OCI-LY7 (cell line): ENCODE measurements around the gene FLNB. TPM values are rescaled to one million over a fixed set of nuclear protein-coding genes. Genes with fewer than 3 reads are reported as not detected.

Source experiments
- BruUV-seq: library from RNA; stranded (reverse); fragments of 400-500 nt; replicated peaks from 2 replicates; lab custom pipeline; 2021; lab: Mats Ljungman, UMichigan
- CTCF ChIA-PET: fragments of 300-600 bp; sonication (Branson Sonifier 250); formaldehyde crosslinking; loops from one replicate; lab custom pipeline; 2022; ENCODE audit warnings: antibody characterized with exemption; ENCODE audit not compliant: unreplicated experiment; lab: Charles Lee
- POLR2A ChIA-PET: fragments of 300-600 bp; sonication (Branson Sonifier 250); formaldehyde crosslinking; loops from one replicate; lab custom pipeline; 2022; ENCODE audit warnings: antibody characterized with exemption; lab: Charles Lee
- DNase-seq: peaks from one replicate; pipeline ENCODE4 v3.0.0-alpha.2; 2015; ENCODE audit warnings: low spot score
- H2AFZ ChIP-seq: fragments of 200-600 bp; sonication (generic), shearing (Covaris generic); 2 replicates; pipeline ENCODE4 v1.6.1; 2014; ENCODE audit warnings: mild to moderate bottlenecking, antibody characterized with exemption, low read length, moderate library complexity
- H3K27ac ChIP-seq: fragments of 200-600 bp; sonication (generic); 2 replicates; pipeline ENCODE4 v1.5.1; 2014; ENCODE audit warnings: mixed run types, low read depth, mild to moderate bottlenecking, moderate library complexity, low read length, inconsistent platforms; ENCODE audit not compliant: poor library complexity, severe bottlenecking
- H3K36me3 ChIP-seq: fragments of 200-600 bp; sonication (generic); 2 replicates; pipeline ENCODE4 v1.6.1; 2014; ENCODE audit warnings: mild to moderate bottlenecking, antibody characterized with exemption, low read length, moderate library complexity, mixed read lengths; ENCODE audit not compliant: insufficient read depth
- H3K4me1 ChIP-seq: fragments of 200-600 bp; sonication (generic); 2 replicates; pipeline ENCODE4 v1.5.1; 2014; ENCODE audit warnings: mild to moderate bottlenecking, low read length; ENCODE audit not compliant: insufficient read depth, poor library complexity, severe bottlenecking
- H3K4me2 ChIP-seq: fragments of 200-600 bp; sonication (generic); 2 replicates; pipeline ENCODE4 v1.6.1; 2014; ENCODE audit warnings: mild to moderate bottlenecking, low read length
- H3K4me3 ChIP-seq: fragments of 200-600 bp; sonication (generic); 2 replicates; pipeline ENCODE4 v1.5.1; 2014; ENCODE audit warnings: mild to moderate bottlenecking, low read depth, low read length; ENCODE audit not compliant: poor library complexity, severe bottlenecking
- H3K79me2 ChIP-seq: fragments of 200-600 bp; sonication (generic); 2 replicates; pipeline ENCODE4 v1.6.1; 2016; ENCODE audit warnings: low read depth, mild to moderate bottlenecking, low read length, moderate library complexity, mixed read lengths; ENCODE audit not compliant: insufficient read depth
- H3K9me2 ChIP-seq: fragments of 200-600 bp; sonication (generic); 2 replicates; pipeline ENCODE4 v1.6.1; 2016; ENCODE audit warnings: mild to moderate bottlenecking, low read length, mixed read lengths; ENCODE audit not compliant: insufficient read depth
- H3K9me3 ChIP-seq: fragments of 200-600 bp; sonication (generic); 2 replicates; pipeline ENCODE4 v1.6.1; 2014; ENCODE audit warnings: mild to moderate bottlenecking, mixed run types, low read length, mixed read lengths
- H4K20me1 ChIP-seq: fragments of 200-600 bp; sonication (generic); 2 replicates; pipeline ENCODE4 v1.6.1; 2014; ENCODE audit warnings: mild to moderate bottlenecking, antibody characterized with exemption, low read length, moderate library complexity, mixed read lengths; ENCODE audit not compliant: insufficient read depth
- CTCF ChIP-seq: fragments of 200-600 bp; sonication (generic); conservative IDR thresholded peaks from 2 replicates; pipeline ENCODE4 v1.5.1; 2014; ENCODE audit warnings: mild to moderate bottlenecking, antibody characterized with exemption, low read length, moderate library complexity, mixed read lengths
- EZH2phosphoT487 ChIP-seq: fragments of 200-600 bp; sonication (generic); IDR thresholded peaks from 2 replicates; pipeline ENCODE4 v1.6.1; 2018; ENCODE audit warnings: low read depth, borderline replicate concordance, mild to moderate bottlenecking, mixed run types, antibody characterized with exemption, low read length, moderate library complexity, mixed read lengths
- intact Hi-C: fragments of 100-400 bp; cut with micrococcal nuclease; formaldehyde crosslinking; loops from one replicate; pipeline ENCODE4 v1.10.0; 2022; ENCODE audit not compliant: unreplicated experiment
- total RNA-seq, 2 experiments: library from RNA; depleted of rRNA in 1 of 2; stranded (reverse); fragments of >200 nt in 1 of 2; shearing (Covaris generic) in 1 of 2; gene quantifications; 2 replicates each; pipeline ENCODE4 v1.2.3, GENCODE V29; 2014 to 2022

The FLNB gene
- total RNA-seq, 2 experiments from 2014 or later, result 29.9 to 39.1 TPM

- Histone ChIP-seq H3K4me1 (no peaks in the 10 kb centered on the region), H3K27ac (no peak overlapping the region), H3K4me2 (no peak overlapping the region), H4K20me1 (no peaks in the 10 kb centered on the region), H3K9me3 (no peaks in the 10 kb centered on the region), H3K36me3 (no peaks in the 10 kb centered on the region), H3K79me2 (no peaks in the 10 kb centered on the region), H3K4me3 (no peak overlapping the region), H2AFZ (no peak overlapping the region), H3K9me2 (no peaks in the 10 kb centered on the region)
- ChIA-PET POLR2A (interaction anchor here (1.0 to 1.7 kb wide), 4 partner anchors 28 to 117 kb away, joined by 3 to 7 read pairs (median 4); partner anchors contain the start of genes HTD2 and RPP14), CTCF (interaction anchor here (1.7 to 1.8 kb wide), 2 partner anchors 28 to 50 kb away, joined by 5 to 10 read pairs; partner anchors contain the start of gene ABHD6)
- BruUV-seq, result no TSS peak
- intact Hi-C loops, result loop anchor here (5.0 to 10.0 kb wide), 2 partner anchors 48 to 446 kb away; partner anchors contain the start of gene ABHD6
- no peak for TF ChIP-seq EZH2phosphoT487
- TF ChIP-seq CTCF, result no peak
- DNase-seq, result no peak
Measured at GRCh38 chr3:58188921-58189451, 180.8 kb downstream of the FLNB start.

- Histone ChIP-seq H3K79me2 (no peaks in the 10 kb centered on the region), H3K9me2 (no peaks in the 10 kb centered on the region), H3K4me2 (no peak overlapping the region), H3K4me3 (no peak overlapping the region), H3K4me1 (no peaks in the 10 kb centered on the region), H3K36me3 (no peaks in the 10 kb centered on the region), H3K9me3 (no peaks in the 10 kb centered on the region), H2AFZ (no peak overlapping the region), H3K27ac (no peak overlapping the region), H4K20me1 (no peaks in the 10 kb centered on the region)
- intact Hi-C loops, result loop anchor here (5.0 to 10.0 kb wide), 2 partner anchors 48 to 445 kb away; partner anchors contain the start of gene ABHD6
- CTCF ChIA-PET, result interaction anchor here (1.4 kb wide), 1 partner anchor 25 kb away, joined by 3 read pairs; no protein-coding TSS in a partner anchor
- BruUV-seq, result no TSS peak
- DNase-seq, result no peak
- TF ChIP-seq CTCF (no peak), EZH2phosphoT487 (no peak)
- POLR2A ChIA-PET, result interaction anchor here (1.4 kb wide), 1 partner anchor 11 kb away, joined by 4 read pairs; no protein-coding TSS in a partner anchor
Measured at GRCh38 chr3:58189691-58190090, 181.5 kb downstream of the FLNB start.

- Histone ChIP-seq H2AFZ (no peak overlapping the region), H3K79me2 (no peaks in the 10 kb centered on the region), H3K36me3 (no peaks in the 10 kb centered on the region), H3K4me3 (no peak overlapping the region), H3K4me1 (no peaks in the 10 kb centered on the region), H4K20me1 (no peaks in the 10 kb centered on the region), H3K9me2 (no peaks in the 10 kb centered on the region), H3K4me2 (no peak overlapping the region), H3K27ac (no peak overlapping the region), H3K9me3 (no peaks in the 10 kb centered on the region)
- DNase-seq, result no peak
- no TSS peak for BruUV-seq
- intact Hi-C loops, result no loop called here
- ChIA-PET POLR2A (interaction anchor here (0.6 to 1.4 kb wide), 2 partner anchors 10 to 148 kb away, joined by 3 to 4 read pairs; no protein-coding TSS in a partner anchor), CTCF (interaction anchor here (0.5 to 1.4 kb wide), 2 partner anchors 25 to 29 kb away, joined by 3 read pairs; no protein-coding TSS in a partner anchor)
- TF ChIP-seq CTCF, result no peak
- TF ChIP-seq EZH2phosphoT487, result no peak
Measured at GRCh38 chr3:58190291-58190690, 182.1 kb downstream of the FLNB start.
